ENCODE results near the gene DGCR2.

- TF ChIP-seq EZH2 (optimal IDR thresholded peaks at IDR 0.05; ENCODE audit: low read depth, low read length) (no peak), CTCF (IDR thresholded peaks at IDR 0.05; ENCODE audit: low read length) (no peak)
Observed at GRCh38 chr22:19113429-19113828, 8.8 kb downstream of the DGCR2 start.
